Measurements from ENCODE around the gene ELP6. TPM values are rescaled to one million over a fixed set of nuclear protein-coding genes. Genes with fewer than 3 reads are reported as not detected.

The ELP6 gene
- polyA plus RNA-seq (2013, experiment 1 of 2) = 17.9 TPM
- polyA plus RNA-seq (2013, experiment 2 of 2) = 19.1 TPM

- H3K4me2 ChIP-seq (ENCODE audit: low read length, poor library complexity, severe bottlenecking) = peak within 1 kb of the TSS; percentile 87
- peak within 1 kb of the TSS; percentile 83 for H4K91ac ChIP-seq (ENCODE audit: low read length)
- no peaks in the 10 kb centered on the region for H3K9me3 ChIP-seq (ENCODE audit: control insufficient read depth, low read length)
- peak within 1 kb of the TSS; percentile 99 for H4K8ac ChIP-seq (ENCODE audit: low read length)
- H3K27me3 ChIP-seq (ENCODE audit: control insufficient read depth in 1 of 2, insufficient read depth in 1 of 2, low read length in 2 of 2) = no peaks in the 10 kb centered on the region
- peak within 1 kb of the TSS; percentile 83 for H2AFZ ChIP-seq (ENCODE audit: low read depth, low read length)
- peak within 1 kb of the TSS; percentile 53 to 62 for H3K14ac ChIP-seq (ENCODE audit: low read length in 2 of 2)
- WGBS = under 1% methylated on average over 66 of the region's 71 CpGs
- peaks cover 4% of the 10 kb centered on the region for H3K4me1 ChIP-seq (ENCODE audit: control insufficient read depth, insufficient read depth, low read depth, low read length)
- peak within 1 kb of the TSS; percentile 45 for H2BK15ac ChIP-seq (ENCODE audit: low read depth, poor library complexity, severe bottlenecking)
- H3K27ac ChIP-seq (ENCODE audit: low read length, poor library complexity, severe bottlenecking) = peak within 1 kb of the TSS; percentile 100
- peak within 1 kb of the TSS; percentile 76 to 88 for H3K4me3 ChIP-seq (ENCODE audit: insufficient read depth in 1 of 2, low read depth in 1 of 2, low read length in 2 of 2)
- peak within 1 kb of the TSS; percentile 22 for H2AK5ac ChIP-seq (ENCODE audit: low read length, severe bottlenecking)
- H3K36me3 ChIP-seq (ENCODE audit: control insufficient read depth in 1 of 2, insufficient read depth in 2 of 2, low read depth in 1 of 2, low read length in 2 of 2) = peaks cover 16 to 22% of the 10 kb centered on the region in 2 experiments
- H2BK120ac ChIP-seq (ENCODE audit: low read depth, low read length) = peak within 1 kb of the TSS; percentile 82
- H2BK5ac ChIP-seq (ENCODE audit: low read depth, low read length, poor library complexity, severe bottlenecking) = peak within 1 kb of the TSS; percentile 93
- H3K4ac ChIP-seq (ENCODE audit: low read depth in 1 of 2, low read length in 2 of 2) = peak within 1 kb of the TSS; percentile 62 to 89
- peak within 1 kb of the TSS in 1 of 2 experiments; percentile 49 for H3K23ac ChIP-seq (ENCODE audit: low read length in 2 of 2)
- H3K9ac ChIP-seq (ENCODE audit: low read length) = peak within 1 kb of the TSS; percentile 92
- H3K18ac ChIP-seq (ENCODE audit: low read depth in 1 of 2, low read length in 2 of 2) = peak within 1 kb of the TSS; percentile 89 to 96
- peaks cover 19% of the 10 kb centered on the region for H3K79me1 ChIP-seq (replicated peaks; ENCODE audit: low read length, poor library complexity, severe bottlenecking)
- no peak within 1 kb of the TSS for H2BK12ac ChIP-seq (ENCODE audit: low read length in 2 of 2)
- DNase-seq = peak; percentile 96
Observed at GRCh38 chr3:47513125-47513929, at the start of gene ELP6. TSS of gene ELP6 (minus strand) at chr3:47513712. CDS start at chr3:47513590, 122 bp downstream.

DNA sequence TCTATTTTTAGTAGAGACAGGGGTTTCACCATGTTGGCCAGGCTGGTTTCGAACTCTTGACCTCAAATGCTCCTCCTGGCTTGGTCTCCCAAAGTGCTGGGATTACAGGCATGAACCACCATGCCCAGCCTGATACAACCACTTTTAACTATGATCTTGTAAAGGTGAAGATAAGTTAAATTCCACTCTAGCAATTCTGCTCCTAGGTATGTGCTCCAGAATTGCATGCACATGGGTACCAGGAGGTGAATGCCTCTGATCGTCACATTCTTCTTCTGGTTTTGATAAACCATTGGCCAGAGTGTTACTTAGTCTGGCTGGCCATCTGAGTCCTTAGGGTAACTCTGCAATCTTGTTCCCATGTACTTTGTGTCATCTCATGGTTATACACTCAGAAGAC, 42.8 kb upstream of the ELP6 start:
- Histone ChIP-seq H3K79me1 (replicated peaks; ENCODE audit: low read length, poor library complexity, severe bottlenecking) (no peaks in the 10 kb centered on the region), H3K14ac (ENCODE audit: low read length in 2 of 2) (no peak overlapping the region), H3K18ac (ENCODE audit: low read depth in 1 of 2, low read length in 2 of 2) (no peak overlapping the region), H2BK120ac (ENCODE audit: low read depth, low read length) (no peak overlapping the region), H3K9me3 (ENCODE audit: control insufficient read depth, low read length) (peaks cover 16% of the 10 kb centered on the region), H3K9ac (ENCODE audit: low read length) (no peak overlapping the region), H2BK15ac (ENCODE audit: low read depth, poor library complexity, severe bottlenecking) (no peak overlapping the region), H2BK5ac (ENCODE audit: low read depth, low read length, poor library complexity, severe bottlenecking) (no peak overlapping the region), H2AFZ (ENCODE audit: low read depth, low read length) (no peak overlapping the region), H2BK12ac (ENCODE audit: low read length in 2 of 2) (no peak overlapping the region), H4K91ac (ENCODE audit: low read length) (no peak overlapping the region), H3K4ac (ENCODE audit: low read depth in 1 of 2, low read length in 2 of 2) (no peak overlapping the region), H3K4me1 (ENCODE audit: control insufficient read depth, insufficient read depth, low read depth, low read length) (no peaks in the 10 kb centered on the region), H3K27ac (ENCODE audit: low read length, poor library complexity, severe bottlenecking) (no peak overlapping the region), H4K8ac (ENCODE audit: low read length) (no peak overlapping the region), H3K23ac (ENCODE audit: low read length in 2 of 2) (no peak overlapping the region), H2AK5ac (ENCODE audit: low read length, severe bottlenecking) (no peak overlapping the region), H3K27me3 (ENCODE audit: control insufficient read depth in 1 of 2, insufficient read depth in 1 of 2, low read length in 2 of 2) (peaks cover 8 to 40% of the 10 kb centered on the region in 2 experiments), H3K4me2 (ENCODE audit: low read length, poor library complexity, severe bottlenecking) (no peak overlapping the region), H3K4me3 (ENCODE audit: insufficient read depth in 1 of 2, low read depth in 1 of 2, low read length in 2 of 2) (no peak overlapping the region), H3K36me3 (ENCODE audit: control insufficient read depth in 1 of 2, insufficient read depth in 2 of 2, low read depth in 1 of 2, low read length in 2 of 2) (no peaks in the 10 kb centered on the region)
- no peak for DNase-seq
- WGBS = 100% methylated on average over 2 of the region's 2 CpGs

- Histone ChIP-seq H4K8ac (ENCODE audit: low read length) (no peak overlapping the region), H4K91ac (ENCODE audit: low read length) (no peak overlapping the region)
- WGBS = 77% methylated on average over 6 of the region's 6 CpGs
Observed at GRCh38 chr3:47554335-47554734, 40.8 kb upstream of the ELP6 start.

GRCh38 chr3:47553407-47553806, 39.9 kb upstream of the ELP6 start:
- peaks cover 12 to 55% of the 10 kb centered on the region in 2 experiments for H3K27me3 ChIP-seq (ENCODE audit: control insufficient read depth in 1 of 2, insufficient read depth in 1 of 2, low read length in 2 of 2)
- no peak overlapping the region for H2BK15ac ChIP-seq (ENCODE audit: low read depth, poor library complexity, severe bottlenecking)
- H2BK12ac ChIP-seq (ENCODE audit: low read length in 2 of 2) = no peak overlapping the region
- no peak overlapping the region for H2AK5ac ChIP-seq (ENCODE audit: low read length, severe bottlenecking)
- H3K36me3 ChIP-seq (ENCODE audit: control insufficient read depth in 1 of 2, insufficient read depth in 2 of 2, low read depth in 1 of 2, low read length in 2 of 2) = no peaks in the 10 kb centered on the region
- H4K91ac ChIP-seq (ENCODE audit: low read length) = no peak overlapping the region
- H2BK5ac ChIP-seq (ENCODE audit: low read depth, low read length, poor library complexity, severe bottlenecking) = no peak overlapping the region
- H2BK120ac ChIP-seq (ENCODE audit: low read depth, low read length) = no peak overlapping the region
- DNase-seq = no peak
- H2AFZ ChIP-seq (ENCODE audit: low read depth, low read length) = no peak overlapping the region
- H4K8ac ChIP-seq (ENCODE audit: low read length) = no peak overlapping the region
- no peaks in the 10 kb centered on the region for H3K79me1 ChIP-seq (replicated peaks; ENCODE audit: low read length, poor library complexity, severe bottlenecking)
- H3K4ac ChIP-seq (ENCODE audit: low read depth in 1 of 2, low read length in 2 of 2) = no peak overlapping the region
- no peak overlapping the region for H3K14ac ChIP-seq (ENCODE audit: low read length in 2 of 2)
- no peaks in the 10 kb centered on the region for H3K4me1 ChIP-seq (ENCODE audit: control insufficient read depth, insufficient read depth, low read depth, low read length)
- H3K9me3 ChIP-seq (ENCODE audit: control insufficient read depth, low read length) = peaks cover 16% of the 10 kb centered on the region
- H3K4me3 ChIP-seq (ENCODE audit: insufficient read depth in 1 of 2, low read depth in 1 of 2, low read length in 2 of 2) = no peak overlapping the region
- no peak overlapping the region for H3K18ac ChIP-seq (ENCODE audit: low read depth in 1 of 2, low read length in 2 of 2)
- H3K27ac ChIP-seq (ENCODE audit: low read length, poor library complexity, severe bottlenecking) = no peak overlapping the region
- 75% methylated on average over 7 of the region's 7 CpGs for WGBS
- H3K4me2 ChIP-seq (ENCODE audit: low read length, poor library complexity, severe bottlenecking) = no peak overlapping the region
- no peak overlapping the region for H3K9ac ChIP-seq (ENCODE audit: low read length)
- no peak overlapping the region for H3K23ac ChIP-seq (ENCODE audit: low read length in 2 of 2)

More at GRCh38 chr3:47554335-47554734, 40.8 kb upstream of the ELP6 start:
- Histone ChIP-seq H3K9me3 (ENCODE audit: control insufficient read depth, low read length) (peaks cover 16% of the 10 kb centered on the region), H3K14ac (ENCODE audit: low read length in 2 of 2) (no peak overlapping the region), H3K4ac (ENCODE audit: low read depth in 1 of 2, low read length in 2 of 2) (no peak overlapping the region), H2BK12ac (ENCODE audit: low read length in 2 of 2) (no peak overlapping the region), H2AK5ac (ENCODE audit: low read length, severe bottlenecking) (no peak overlapping the region), H2BK15ac (ENCODE audit: low read depth, poor library complexity, severe bottlenecking) (no peak overlapping the region), H3K9ac (ENCODE audit: low read length) (no peak overlapping the region), H2BK120ac (ENCODE audit: low read depth, low read length) (no peak overlapping the region), H3K23ac (ENCODE audit: low read length in 2 of 2) (no peak overlapping the region), H2AFZ (ENCODE audit: low read depth, low read length) (no peak overlapping the region), H3K4me2 (ENCODE audit: low read length, poor library complexity, severe bottlenecking) (no peak overlapping the region), H3K18ac (ENCODE audit: low read depth in 1 of 2, low read length in 2 of 2) (no peak overlapping the region), H3K4me3 (ENCODE audit: insufficient read depth in 1 of 2, low read depth in 1 of 2, low read length in 2 of 2) (no peak overlapping the region), H3K27ac (ENCODE audit: low read length, poor library complexity, severe bottlenecking) (no peak overlapping the region), H3K36me3 (ENCODE audit: control insufficient read depth in 1 of 2, insufficient read depth in 2 of 2, low read depth in 1 of 2, low read length in 2 of 2) (no peaks in the 10 kb centered on the region), H3K27me3 (ENCODE audit: control insufficient read depth in 1 of 2, insufficient read depth in 1 of 2, low read length in 2 of 2) (peaks cover 14 to 54% of the 10 kb centered on the region in 2 experiments), H3K79me1 (replicated peaks; ENCODE audit: low read length, poor library complexity, severe bottlenecking) (no peaks in the 10 kb centered on the region), H2BK5ac (ENCODE audit: low read depth, low read length, poor library complexity, severe bottlenecking) (no peak overlapping the region), H3K4me1 (ENCODE audit: control insufficient read depth, insufficient read depth, low read depth, low read length) (no peaks in the 10 kb centered on the region)
- no peak for DNase-seq

Measured in mesenchymal stem cell (in vitro differentiated cells and primary cell).